Endometrium (tissue), 2 donors: ENCODE measurements around the gene VPS37C.
"Not testable (repeated sequence)": the region's sequence is repeated elsewhere in the genome, so short reads cannot be mapped to it uniquely, and the experiment has no call there.

Experiments used
- FAIRE-seq: peaks from 2 replicates; lab custom pipeline; 2012; peaks lifted over from hg19 to GRCh38; lab: Jason Lieb, UNC
- donor health status: control.
- donor health status: control.

The VPS37C gene

DNA sequence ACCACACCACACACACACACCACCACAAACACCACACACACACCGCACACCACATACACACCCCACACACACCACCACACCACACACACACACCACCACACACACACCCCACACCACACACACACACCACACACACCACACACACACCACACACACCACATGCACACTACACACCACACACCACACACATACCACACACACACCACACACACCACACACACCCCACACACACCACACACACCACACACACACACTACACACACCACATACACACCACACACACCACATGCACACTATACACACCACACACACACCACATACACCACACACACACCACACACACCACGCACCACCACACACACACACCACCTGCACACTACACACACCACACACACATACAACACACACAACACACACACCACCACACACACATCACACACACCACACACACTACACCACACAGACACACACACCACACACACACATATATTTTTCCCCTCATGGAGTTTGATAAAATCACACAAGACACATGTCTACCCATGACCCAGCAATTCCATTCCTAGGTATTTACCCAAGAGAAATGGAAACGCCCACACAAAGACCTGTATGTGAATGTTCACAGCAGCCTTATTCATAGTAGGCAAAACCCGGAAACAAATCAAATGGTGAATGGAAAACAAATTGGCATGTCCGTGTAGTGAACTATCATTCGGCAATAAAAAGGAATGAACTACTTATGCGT, 44.6 kb downstream of the VPS37C start:
- no peak for FAIRE-seq

DNA sequence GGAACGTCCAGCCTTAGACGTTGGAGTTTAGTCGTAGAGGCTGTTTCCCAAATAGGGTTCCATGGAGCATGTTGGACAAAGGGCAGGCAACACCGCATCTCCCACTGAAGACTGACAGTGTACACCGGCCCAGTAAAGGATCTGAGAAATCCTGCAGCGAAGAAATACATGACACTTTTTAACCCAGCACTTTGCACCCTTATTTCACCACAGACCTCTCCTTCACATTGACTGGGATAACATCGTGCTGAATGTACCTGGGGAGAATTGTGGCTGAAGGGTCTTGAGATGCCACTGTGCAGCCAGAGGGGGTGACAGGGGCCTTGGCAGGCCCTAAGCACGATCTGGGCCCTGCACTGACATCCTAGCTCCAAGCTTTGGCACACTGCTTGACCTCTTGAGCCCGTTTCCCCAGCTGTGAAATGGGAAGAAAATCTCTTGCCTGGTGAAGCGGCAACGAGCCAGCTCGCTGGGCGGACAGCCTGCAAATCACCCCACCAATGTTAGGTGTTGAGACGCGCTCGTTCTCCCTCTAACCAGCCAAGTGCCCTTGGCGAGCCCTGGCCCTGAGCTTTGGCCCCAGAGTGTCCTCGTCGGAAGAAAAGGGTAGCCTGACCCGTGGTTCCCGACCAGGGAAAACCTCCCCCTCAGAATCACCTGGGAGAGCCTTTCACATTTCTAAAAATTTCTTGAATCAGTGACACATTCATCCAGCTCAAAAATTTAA, 45.6 kb downstream of the VPS37C start:
- no peak for FAIRE-seq

DNA sequence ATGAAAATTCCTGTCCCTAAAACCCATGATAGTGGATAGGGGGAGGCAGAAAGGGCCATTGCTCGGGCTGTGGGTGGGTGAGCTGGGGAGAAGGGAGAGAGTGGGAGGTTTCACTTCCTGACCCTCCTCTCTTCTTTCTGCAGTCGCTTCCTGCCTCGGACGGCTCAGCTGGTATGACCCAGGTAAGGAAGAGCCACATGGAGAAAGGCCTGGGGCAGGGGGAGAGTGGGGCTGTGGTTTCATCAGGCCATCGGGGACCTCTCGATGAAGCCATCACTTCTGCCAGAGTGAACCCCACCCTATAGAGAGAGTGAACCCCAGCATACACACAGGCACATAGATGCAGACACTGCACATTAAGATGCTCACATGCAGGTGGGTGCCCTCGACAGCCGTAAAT, 46.3 kb downstream of the VPS37C start:
- FAIRE-seq: no peak

DNA sequence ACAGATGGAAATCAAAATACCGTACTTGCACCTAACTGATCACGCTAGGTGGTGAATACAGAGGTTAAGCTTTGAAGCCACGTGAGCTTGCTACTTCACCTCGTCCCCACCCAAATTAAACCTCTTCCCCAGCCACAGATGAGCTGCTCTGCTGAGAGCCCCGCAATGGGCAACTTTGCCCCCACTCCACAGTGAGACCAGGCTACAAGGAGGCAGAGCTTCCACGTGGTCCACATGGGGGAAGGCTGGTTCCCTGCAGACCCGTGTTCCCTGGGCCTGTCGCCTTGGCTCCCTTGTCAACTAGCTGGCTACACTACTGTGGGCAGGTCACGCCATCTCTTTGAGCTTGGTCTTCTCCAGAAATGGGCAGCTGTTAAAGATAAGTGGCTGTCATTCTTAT, 48.0 kb downstream of the VPS37C start:
- no peak for FAIRE-seq

DNA sequence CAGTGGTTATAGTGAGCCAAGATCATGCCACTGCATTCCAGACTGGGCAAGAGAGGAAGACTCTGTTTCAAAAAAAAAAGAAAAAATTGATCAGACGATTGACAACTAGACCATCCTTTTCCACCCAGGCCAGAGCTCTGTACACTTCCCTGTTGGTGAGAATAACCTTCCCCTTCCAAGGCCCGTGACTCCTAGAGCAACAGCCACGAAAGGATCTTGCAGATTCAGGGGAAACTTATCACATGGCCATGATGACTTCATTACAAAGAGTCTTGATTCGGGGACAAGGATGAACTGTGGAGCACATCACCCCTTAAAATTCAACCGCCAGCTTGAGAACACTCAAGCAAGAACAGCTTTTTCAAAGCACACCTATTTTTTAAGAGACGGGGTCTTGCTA, 48.7 kb downstream of the VPS37C start:
- FAIRE-seq: no peak

DNA sequence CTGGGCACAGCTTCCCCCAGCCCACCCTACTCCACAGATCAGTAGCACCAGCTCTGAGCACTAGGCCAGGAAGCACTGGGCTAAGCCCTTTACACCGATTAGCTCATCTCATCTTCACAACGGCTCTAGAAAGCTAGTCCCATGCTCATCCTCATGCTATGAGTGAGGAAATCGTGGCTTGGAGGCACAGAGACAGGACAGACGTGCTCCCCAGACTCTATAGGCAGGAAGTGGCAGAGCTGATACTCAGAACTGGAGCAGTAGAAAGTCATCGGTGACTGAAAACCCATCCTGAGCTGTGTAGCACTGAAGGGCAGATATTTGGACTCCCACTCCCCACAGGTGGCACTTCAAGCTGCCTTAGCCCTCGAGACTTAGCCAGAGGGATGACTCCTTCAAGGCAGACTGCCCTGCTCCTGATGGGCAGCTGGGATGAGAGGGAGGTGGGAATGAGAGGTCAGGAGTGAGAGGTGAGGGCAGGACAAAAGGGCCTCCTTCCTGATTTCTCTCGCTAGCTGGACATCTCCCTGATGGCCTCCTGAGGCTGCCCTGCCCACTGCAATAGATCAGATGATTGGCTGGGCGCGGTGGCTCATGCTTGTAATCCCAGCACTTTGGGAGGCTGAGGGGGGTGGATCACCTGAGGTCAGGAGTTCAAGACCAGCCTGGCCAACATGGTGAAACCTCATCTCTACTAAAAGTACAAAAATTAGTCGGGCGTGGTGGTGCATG, 49.3 kb downstream of the VPS37C start:
- FAIRE-seq: no peak

DNA sequence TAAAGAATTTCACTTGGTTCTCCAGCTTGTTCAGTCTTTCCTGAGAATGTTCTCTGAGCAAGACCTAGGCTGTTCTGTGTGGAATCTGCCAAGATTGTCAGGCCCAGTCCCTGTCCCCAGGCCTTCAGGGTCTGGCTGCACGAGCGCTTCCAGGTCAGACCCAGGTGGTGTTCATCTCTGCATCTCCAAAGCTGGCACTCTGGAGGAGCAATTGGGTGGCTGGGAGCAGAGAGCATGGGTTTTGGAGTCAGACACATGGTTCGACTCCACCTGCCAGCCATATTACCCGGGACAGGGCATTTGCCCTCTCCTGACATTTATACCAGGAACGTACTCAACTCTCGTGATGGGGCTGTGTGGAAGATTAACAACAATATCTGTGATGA, 50.2 kb downstream of the VPS37C start:
- FAIRE-seq: no peak

DNA sequence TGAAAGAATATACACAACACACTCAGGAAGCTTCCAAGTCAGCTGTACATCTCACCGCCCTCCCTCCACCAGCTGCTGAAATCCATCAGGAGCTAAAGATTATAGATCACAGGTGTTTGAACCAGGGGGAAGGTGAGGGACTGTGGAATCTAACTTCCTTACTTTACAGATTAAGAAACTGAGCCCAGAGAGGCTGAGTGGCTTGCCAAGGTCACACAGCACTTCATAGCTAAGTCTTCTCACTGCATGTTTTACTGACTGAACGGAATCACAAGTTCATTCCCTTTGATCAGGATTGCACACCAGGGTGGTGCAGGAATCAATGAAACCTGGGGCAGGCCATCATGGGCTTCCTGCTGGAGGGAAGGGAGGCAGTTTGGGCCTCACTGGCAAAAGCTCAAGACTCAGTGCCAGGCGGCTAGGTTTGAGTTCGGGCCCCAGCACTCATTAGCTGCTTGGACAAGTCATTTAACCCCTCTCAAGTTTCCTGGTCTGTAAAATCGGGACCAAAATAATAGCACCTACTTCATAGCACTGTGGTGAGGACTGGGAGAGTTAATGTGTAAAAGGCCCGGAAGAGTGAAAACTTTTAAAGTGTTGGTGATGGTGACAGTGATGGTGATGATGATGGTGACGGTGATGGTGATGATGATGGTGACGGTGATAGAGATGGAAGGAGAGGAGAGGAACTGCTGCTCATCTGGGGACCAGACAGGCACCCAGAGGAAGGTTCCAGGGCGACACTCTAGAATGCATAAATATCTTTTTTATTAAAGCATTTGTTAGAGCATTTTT, 50.8 kb downstream of the VPS37C start:
- no peak for FAIRE-seq

DNA sequence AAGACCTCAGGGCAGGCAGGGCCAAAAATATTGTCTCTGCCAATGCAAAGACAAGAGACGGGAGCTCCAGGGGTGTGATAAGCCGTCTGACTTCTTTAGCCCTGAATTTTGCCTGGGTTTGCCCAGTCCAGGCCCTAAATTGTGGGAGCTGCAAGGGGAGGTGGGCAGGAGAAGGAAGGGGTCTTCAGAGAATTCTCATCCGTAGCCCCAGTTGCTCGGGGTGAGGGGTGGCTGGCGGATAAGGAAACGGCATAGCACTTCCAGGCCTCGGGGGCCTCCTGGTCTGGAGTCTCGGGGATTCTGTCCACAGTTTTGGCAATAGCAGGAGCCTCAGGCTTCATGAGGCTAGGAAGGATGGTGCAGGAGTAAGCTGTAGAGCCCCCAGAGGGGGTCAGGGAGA, 51.6 kb downstream of the VPS37C start:
- no peak for FAIRE-seq

DNA sequence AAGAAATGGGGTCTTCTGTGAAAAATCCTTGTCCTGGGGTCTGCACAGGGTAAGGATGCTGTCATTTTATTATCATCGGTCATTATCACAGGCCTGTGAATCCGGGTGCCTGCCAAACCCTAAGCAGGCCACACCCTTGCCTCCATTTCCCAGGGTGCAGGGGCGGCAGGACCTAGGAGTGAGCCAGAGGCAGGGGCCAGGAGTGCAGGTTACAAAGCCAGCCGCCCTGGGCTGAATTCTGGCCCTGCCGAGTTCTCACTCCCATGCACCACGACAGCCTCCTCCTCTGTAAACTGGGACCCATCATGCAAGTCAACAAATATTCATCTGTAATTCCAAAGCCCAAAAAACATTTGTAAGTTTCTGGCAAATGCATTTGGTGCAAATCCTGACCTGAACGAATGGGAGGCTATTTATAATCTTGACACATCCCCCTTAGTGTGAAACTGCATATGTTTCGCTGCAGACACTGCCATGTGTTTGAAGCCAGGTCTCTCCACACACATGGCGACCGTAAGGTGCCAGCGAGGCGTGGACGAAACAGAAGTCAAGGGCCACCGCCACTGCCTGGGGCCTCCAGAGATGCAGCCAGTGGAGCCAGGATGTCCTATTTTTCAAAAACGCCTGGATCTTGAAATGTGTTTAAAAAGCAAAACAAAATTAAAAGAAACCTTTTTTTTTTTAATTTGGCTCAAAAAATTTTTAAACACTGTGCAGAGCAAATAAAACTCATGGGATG, 52.2 kb downstream of the VPS37C start:
- FAIRE-seq: no peak

DNA sequence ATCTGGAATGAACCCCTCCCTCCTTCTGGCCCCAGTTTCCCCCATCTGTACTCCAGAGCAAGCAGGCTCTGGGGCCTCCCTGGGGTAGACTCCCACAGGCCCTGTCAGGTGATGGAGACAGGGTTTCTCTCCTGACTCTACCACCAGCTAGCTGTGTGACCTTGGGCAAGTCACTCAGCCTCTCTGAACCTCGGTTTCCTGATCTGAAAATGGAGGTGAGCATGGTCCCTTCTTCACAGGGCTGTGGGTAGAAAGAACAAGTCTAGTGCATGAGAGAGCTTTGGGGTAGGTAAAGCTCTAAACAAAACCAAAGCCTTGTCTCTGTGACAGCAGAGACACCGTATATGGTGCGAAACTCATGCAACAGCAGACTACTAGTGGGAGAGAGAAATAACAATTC, 53.3 kb downstream of the VPS37C start:
- FAIRE-seq: no peak

DNA sequence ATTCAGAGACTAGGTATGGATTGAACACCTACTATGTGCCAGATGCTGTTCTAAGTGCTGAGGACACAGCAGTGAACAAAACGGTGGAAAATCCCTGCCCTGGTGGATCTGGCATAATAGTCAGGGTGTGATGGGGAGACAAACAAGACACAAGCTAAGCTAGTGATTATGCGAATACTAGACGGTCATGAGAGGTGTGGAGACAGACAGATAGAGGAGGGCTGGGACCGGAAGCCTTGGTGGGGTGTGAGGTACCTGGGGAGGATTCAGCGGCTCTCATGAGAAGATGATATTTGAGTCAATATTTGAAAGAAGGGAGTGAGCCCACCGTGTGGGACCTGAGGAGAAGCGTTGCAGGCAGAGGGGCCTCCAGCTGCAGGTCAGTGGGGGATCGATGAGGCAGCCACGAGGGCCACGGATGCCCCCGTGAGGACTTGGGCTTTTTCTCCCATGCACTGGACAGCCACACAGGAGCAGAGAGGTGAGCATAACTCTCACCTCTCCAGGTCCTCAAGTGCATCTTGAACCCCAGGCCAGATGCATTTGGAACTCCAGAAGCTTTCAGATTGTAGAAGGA, 54.2 kb downstream of the VPS37C start:
- FAIRE-seq: no peak

DNA sequence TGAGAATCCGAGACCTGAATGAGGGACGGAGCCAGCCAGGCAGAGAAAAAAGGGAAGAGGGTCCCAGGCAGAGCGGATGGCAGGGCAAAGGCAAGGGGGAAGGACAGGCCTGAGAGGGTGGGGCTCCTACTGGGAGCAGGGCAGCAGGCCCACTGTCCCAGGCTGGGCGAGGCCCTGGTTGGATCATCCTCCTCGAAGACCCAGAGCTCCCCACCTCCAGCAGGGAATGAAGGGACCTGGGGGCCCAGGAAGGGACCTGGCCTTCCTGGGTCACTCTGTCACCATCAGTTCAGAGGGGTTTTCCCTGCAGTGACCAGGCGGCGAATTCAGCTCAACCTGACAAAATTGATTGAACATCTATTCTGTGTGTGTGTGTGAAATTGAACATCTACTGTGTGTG, 54.9 kb downstream of the VPS37C start:
- no peak for FAIRE-seq

DNA sequence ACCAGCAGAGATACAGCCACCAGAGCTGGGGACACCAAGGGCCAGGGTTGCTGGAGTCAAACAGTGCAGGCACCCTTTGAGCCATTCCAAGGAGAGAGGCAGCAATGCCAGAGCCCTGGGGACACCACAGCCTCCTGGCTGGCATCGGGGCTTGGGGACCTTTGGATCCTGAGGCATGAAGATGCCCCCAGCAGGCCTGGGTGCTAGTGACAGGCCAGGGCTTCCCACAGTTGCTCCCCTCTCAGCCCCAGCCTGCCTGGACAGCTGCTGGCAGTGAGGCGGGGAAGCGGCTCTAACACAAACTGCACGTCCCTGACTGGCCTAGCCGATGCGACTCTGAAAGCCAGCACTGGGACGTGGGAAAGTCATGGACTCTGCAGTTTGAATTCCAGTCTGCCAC, 56.3 kb downstream of the VPS37C start:
- no peak for FAIRE-seq

DNA sequence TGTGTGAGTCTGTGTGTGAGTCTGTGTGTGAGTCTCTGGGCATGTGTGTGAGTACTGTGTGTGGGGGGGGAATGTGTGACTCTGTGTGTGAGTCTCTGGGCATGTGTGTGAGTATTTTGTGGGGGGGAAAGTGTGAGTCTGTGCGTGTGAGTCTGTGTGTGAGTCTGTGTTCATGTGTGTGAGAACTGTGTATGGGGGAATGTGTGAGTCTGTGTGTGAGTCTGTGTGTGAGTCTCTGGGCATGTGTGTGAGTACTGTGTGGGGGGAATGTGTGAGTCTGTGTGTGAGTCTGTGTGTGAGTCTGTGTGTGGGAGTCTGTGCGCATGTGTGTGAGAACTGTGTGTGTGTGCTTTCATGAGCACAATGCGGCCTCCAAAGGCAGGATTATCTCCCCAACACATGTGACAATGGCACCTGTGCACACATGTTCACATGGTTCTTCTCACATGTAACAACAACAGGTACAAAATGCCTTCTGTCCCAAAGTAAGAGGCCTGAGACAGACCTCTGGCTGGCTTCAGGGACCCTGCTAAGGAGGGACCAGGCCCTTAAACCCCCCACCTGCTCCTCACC, 57.3 kb downstream of the VPS37C start:
- FAIRE-seq: no peak

DNA sequence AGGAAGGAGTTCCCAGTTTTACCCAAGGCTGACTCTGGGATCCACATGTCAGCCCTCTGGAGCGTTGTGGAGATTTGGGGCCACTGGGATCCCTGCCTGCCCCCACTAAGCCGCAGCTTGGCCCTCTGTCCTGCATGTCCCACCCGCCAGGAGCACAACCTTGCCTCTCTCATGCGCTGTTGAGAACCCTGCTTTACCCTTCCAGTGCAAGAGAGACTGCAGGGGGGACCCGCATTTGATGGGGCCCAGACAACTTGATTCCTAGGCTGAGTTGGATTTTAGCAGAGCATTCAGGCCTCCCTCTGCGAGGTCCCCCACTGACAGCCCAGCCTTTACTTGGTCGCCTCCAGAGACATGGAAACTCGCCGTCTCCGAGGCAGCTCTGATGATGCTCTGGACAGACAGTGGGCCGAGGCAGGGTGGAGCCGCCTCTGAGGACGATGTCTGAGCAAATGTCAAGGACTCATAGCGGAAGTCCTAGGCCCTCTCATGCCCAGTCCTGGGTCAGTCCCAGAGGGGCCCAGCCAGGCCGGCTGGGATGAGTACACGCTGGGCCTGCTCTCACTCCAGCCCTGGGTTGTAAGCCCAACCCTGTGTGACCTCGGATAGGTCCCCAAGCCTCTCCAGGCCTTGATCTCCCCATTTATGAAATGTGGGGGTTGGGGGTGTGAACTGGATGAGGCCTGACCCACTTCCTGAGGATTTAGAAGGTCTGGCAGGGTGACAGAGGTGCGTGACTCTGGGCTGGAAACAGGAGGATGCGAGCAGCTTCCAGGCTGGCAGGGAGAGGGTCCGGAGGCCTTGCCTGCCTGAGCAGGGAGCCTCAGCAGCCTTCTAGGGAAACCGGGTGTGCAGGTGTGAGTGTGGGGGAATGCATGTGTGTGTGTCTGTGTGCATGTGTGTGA, 58.3 kb downstream of the VPS37C start:
- no peak for FAIRE-seq

DNA sequence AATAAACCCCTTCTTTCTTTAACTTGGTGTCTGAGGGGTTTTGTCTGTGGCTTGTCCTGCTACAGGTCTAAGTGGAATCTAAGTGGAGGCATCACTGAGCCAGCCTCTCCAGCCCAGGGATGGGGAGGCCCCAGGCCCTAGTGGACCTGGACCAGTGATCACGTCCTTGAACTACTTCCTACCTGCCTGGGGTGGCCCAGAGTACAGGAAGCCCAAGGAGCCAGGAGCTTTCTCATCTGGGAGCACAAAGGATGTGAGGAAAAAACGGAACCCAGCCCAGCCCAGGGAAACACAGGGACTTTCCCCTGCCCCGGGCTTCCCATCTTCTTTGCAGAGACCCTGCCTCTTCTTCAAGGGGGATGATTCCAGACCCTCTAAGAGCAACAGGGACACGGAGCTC, 62.4 kb downstream of the VPS37C start:
- no peak for FAIRE-seq

DNA sequence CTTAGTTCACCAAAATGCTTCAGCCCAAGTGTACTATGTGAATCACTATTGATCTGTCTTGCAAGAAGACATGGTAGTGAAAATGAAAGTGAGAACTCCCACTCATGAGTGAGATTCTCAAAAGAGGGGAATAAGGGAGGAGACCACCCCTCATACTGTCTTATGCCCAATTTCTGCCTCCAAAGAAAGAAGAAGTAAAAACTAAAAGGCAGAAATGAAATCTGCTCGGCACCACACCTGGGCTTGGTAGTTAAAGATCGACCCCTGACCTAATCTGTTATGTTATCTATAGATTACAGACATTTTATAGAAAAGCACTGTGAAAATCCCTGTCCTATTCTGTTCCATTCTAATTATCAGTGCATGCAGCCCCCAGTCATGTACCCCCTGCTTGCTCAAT, 63.0 kb downstream of the VPS37C start:
- not testable (repeated sequence) for FAIRE-seq

DNA sequence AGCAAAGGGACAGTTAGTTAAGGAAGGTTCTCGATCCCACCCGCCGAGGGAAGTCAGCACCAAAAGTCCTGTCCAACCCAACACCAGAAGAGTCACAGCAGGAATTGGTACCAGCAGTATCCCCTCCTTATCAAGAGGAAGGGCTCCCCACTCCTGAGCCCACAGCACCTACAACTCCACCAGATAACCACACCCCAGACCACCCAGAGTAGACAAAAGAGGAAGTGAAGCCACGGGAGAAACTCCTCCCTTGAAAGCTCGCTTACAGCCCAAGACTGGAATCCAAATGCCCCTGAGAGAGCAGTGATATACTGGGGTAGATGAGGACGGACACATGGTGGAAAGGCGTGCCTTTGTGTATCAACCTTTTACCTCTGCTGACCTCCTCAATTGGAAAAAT, 66.2 kb downstream of the VPS37C start:
- no peak for FAIRE-seq

DNA sequence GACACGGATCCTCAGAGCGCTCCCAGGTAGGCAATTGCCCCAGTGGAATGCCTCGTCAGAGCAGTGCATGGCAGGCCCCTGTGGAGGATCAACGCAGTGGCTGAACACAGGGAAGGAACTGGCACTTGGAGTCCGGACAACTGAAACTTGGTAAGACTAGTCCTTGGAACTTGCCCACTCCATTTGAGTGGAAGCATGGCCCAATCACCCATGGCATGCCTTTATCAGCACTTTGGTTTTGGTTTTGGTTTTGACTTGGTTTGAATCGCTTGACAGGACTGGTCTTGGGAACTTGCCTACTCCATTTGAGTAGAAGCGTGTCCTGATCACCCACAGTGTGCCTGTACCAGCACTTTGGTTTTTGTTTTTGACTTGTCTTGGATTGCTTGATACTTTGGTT, 67.1 kb downstream of the VPS37C start:
- FAIRE-seq: not testable (repeated sequence)
